H1 (cell line): ENCODE measurements around the gene TBKBP1. TPM values are rescaled to one million over a fixed set of nuclear protein-coding genes. Genes with fewer than 3 reads are reported as not detected.

Experiments used
- CTCF ChIA-PET: fragments of 300-600 bp; sonication (Branson Sonifier 250); formaldehyde crosslinking; loops from one replicate; lab custom pipeline; 2021; ENCODE audit not compliant: partially characterized antibody; lab: Charles Lee
- POLR2A ChIA-PET: fragments of 300-600 bp; sonication (Branson Sonifier 250); formaldehyde crosslinking; loops from one replicate; lab custom pipeline; 2021; ENCODE audit warnings: inconsistent platforms; ENCODE audit not compliant: partially characterized antibody; lab: Charles Lee
- DNase-seq, 2 experiments: peaks; one replicate each; pipeline versions ENCODE4 v3.0.0 to v3.0.0-alpha.2; 2010 to 2022; ENCODE audit warnings: low spot score in 2 of 2, low read depth in 1 of 2, mixed read lengths in 1 of 2
- FAIRE-seq: peaks from 2 replicates; lab custom pipeline; 2011; peaks lifted over from hg19 to GRCh38; lab: Jason Lieb, UNC
- H2AFZ ChIP-seq: 2 replicates; pipeline ENCODE4 v1.8.1; 2012; ENCODE audit warnings: low read length, inconsistent platforms
- H2AK5ac ChIP-seq: 2 replicates; pipeline ENCODE4 v1.6.1; 2013; ENCODE audit warnings: low read depth, low read length
- H2BK120ac ChIP-seq: replicated peaks from 2 replicates; pipeline ENCODE3; 2013; ENCODE audit warnings: low read depth, low read length, inconsistent platforms
- H2BK12ac ChIP-seq: 2 replicates; pipeline ENCODE4 v1.6.1; 2013; ENCODE audit warnings: low read depth, low read length
- H2BK15ac ChIP-seq: 2 replicates; pipeline ENCODE4 v1.6.1; 2013; ENCODE audit warnings: low read length
- H2BK20ac ChIP-seq: 2 replicates; pipeline ENCODE4 v1.6.1; 2013; ENCODE audit warnings: low read length
- H2BK5ac ChIP-seq: 2 replicates; pipeline ENCODE4 v1.6.1; 2013; ENCODE audit warnings: low read depth, low read length
- H3K14ac ChIP-seq: 2 replicates; pipeline ENCODE4 v1.6.1; 2013; ENCODE audit warnings: inconsistent platforms; ENCODE audit not compliant: insufficient read length
- H3K18ac ChIP-seq: 2 replicates; pipeline ENCODE4 v1.6.1; 2013; ENCODE audit warnings: low read length; ENCODE audit errors: extremely low read depth
- H3K23ac ChIP-seq: 2 replicates; pipeline ENCODE4 v1.6.1; 2013; ENCODE audit warnings: inconsistent platforms; ENCODE audit not compliant: insufficient read length
- H3K23me2 ChIP-seq: 2 replicates; pipeline ENCODE4 v1.6.1; 2013; ENCODE audit warnings: low read depth, low read length
- H3K27ac ChIP-seq: 2 replicates; pipeline ENCODE4 v1.6.1; 2011; ENCODE audit warnings: low read depth, low read length, inconsistent platforms
- H3K27me3 ChIP-seq, 4 experiments: replicated peaks in 1 of 4; 1 replicate in 1 of 4; 2 replicates in 3 of 4; pipeline versions ENCODE4 v1.6.1 to v1.8.1; 2011 to 2013; ENCODE audit warnings: low read length in 3 of 4, mild to moderate bottlenecking in 3 of 4, inconsistent platforms in 2 of 4, mixed read lengths in 2 of 4, moderate library complexity in 1 of 4; ENCODE audit not compliant: control insufficient read depth in 3 of 4, insufficient read depth in 3 of 4; ENCODE audit errors: extremely low read depth in 1 of 4
- H3K36me3 ChIP-seq, 4 experiments: 2 replicates each; pipeline versions ENCODE4 v1.6.1 to v1.8.1; 2011 to 2013; ENCODE audit warnings: mild to moderate bottlenecking in 4 of 4, low read length in 3 of 4, moderate library complexity in 2 of 4, control low read depth in 1 of 4, inconsistent platforms in 1 of 4; ENCODE audit not compliant: insufficient read depth in 4 of 4, control insufficient read depth in 2 of 4
- H3K4ac ChIP-seq: replicated peaks from 2 replicates; pipeline ENCODE3; 2013; ENCODE audit warnings: low read length, low read depth, mixed read lengths, inconsistent platforms; ENCODE audit not compliant: insufficient read length
- H3K4me1 ChIP-seq, 4 experiments: replicated peaks in 1 of 4; 1 replicate in 1 of 4; 2 replicates in 3 of 4; pipeline versions ENCODE4 v1.6.1 to v1.8.1; 2011 to 2013; ENCODE audit warnings: low read length in 3 of 4, inconsistent platforms in 2 of 4, mixed read lengths in 1 of 4; ENCODE audit not compliant: insufficient read depth in 4 of 4, control insufficient read depth in 3 of 4
- H3K4me2 ChIP-seq, 2 experiments: 2 replicates each; pipeline versions ENCODE4 v1.6.1 to v1.8.1; 2011 to 2013; ENCODE audit warnings: low read depth in 2 of 2, low read length in 2 of 2, control low read depth in 1 of 2, inconsistent platforms in 1 of 2, mild to moderate bottlenecking in 1 of 2; ENCODE audit not compliant: insufficient read depth in 1 of 2
- H3K4me3 ChIP-seq, 4 experiments: fragments of 200-600, 300-600 bp in 1 of 4; sonication (generic), shearing (Covaris generic), sonication (Bioruptor Twin) in 1 of 4; 2 replicates each; pipeline versions ENCODE4 v1.5.1 to v1.8.1; 2011 to 2016; ENCODE audit warnings: low read length in 4 of 4, low read depth in 3 of 4, control low read depth in 2 of 4, inconsistent platforms in 2 of 4, mild to moderate bottlenecking in 2 of 4, mixed read lengths in 1 of 4, moderate library complexity in 1 of 4; ENCODE audit not compliant: insufficient read depth in 2 of 4; ENCODE audit errors: extremely low read depth in 1 of 4
- H3K56ac ChIP-seq: replicated peaks from 2 replicates; pipeline ENCODE3; 2013; ENCODE audit warnings: low read depth, mild to moderate bottlenecking, mixed read lengths, low read length, inconsistent platforms; ENCODE audit not compliant: insufficient read length
- H3K79me1 ChIP-seq: 2 replicates; pipeline ENCODE4 v1.6.1; 2013; ENCODE audit warnings: low read depth, low read length, control low read depth
- H3K79me2 ChIP-seq, 2 experiments: 2 replicates each; pipeline versions ENCODE4 v1.6.1 to v1.8.1; 2012 to 2013; ENCODE audit warnings: low read length in 2 of 2, mild to moderate bottlenecking in 2 of 2, inconsistent platforms in 1 of 2; ENCODE audit not compliant: insufficient read depth in 2 of 2, control insufficient read depth in 1 of 2
- H3K9ac ChIP-seq, 4 experiments: replicated peaks in 1 of 4; 1 replicate in 1 of 4; 2 replicates in 3 of 4; pipeline versions ENCODE4 v1.6.1 to v1.8.1; 2011 to 2013; ENCODE audit warnings: low read depth in 3 of 4, low read length in 3 of 4, control low read depth in 2 of 4, mild to moderate bottlenecking in 2 of 4, moderate library complexity in 2 of 4, inconsistent platforms in 1 of 4; ENCODE audit errors: extremely low read depth in 1 of 4
- H3K9me3 ChIP-seq, 2 experiments: 2 replicates each; pipeline versions ENCODE4 v1.6.1 to v1.8.1; 2012 to 2013; ENCODE audit warnings: mild to moderate bottlenecking in 2 of 2, moderate library complexity in 2 of 2, control low read depth in 1 of 2, inconsistent platforms in 1 of 2, low read depth in 1 of 2, low read length in 1 of 2, mixed read lengths in 1 of 2; ENCODE audit not compliant: insufficient read depth in 2 of 2
- H4K20me1 ChIP-seq, 2 experiments: replicated peaks in 1 of 2; 2 replicates each; pipeline versions ENCODE3 to v1.8.1; 2011 to 2013; ENCODE audit warnings: inconsistent platforms in 2 of 2, low read length in 2 of 2, mild to moderate bottlenecking in 1 of 2; ENCODE audit not compliant: insufficient read depth in 2 of 2, control insufficient read depth in 1 of 2
- H4K5ac ChIP-seq: 2 replicates; pipeline ENCODE4 v1.6.1; 2013; ENCODE audit warnings: low read length, low read depth, mixed read lengths, inconsistent platforms; ENCODE audit not compliant: insufficient read length
- H4K8ac ChIP-seq: 2 replicates; pipeline ENCODE4 v1.8.0; 2013; ENCODE audit warnings: mild to moderate bottlenecking, moderate library complexity, low read length, inconsistent platforms; ENCODE audit not compliant: insufficient read depth; ENCODE audit errors: extremely low read depth
- H4K91ac ChIP-seq: replicated peaks from 2 replicates; pipeline ENCODE3; 2013; ENCODE audit warnings: low read length, mixed read lengths, inconsistent platforms; ENCODE audit not compliant: insufficient read length
- ATF2 ChIP-seq: IDR thresholded peaks from 2 replicates; pipeline ENCODE4 v1.6.1; 2012; ENCODE audit warnings: low read length, inconsistent platforms
- CBX8 ChIP-seq: fragments of 300-800, 300-1000 bp; sonication (generic); IDR thresholded peaks from 2 replicates; pipeline ENCODE4 v1.7.1; 2016; ENCODE audit warnings: low read depth, low read length, borderline replicate concordance
- E2F6 ChIP-seq: IDR thresholded peaks from 2 replicates; pipeline ENCODE4 v1.6.1; 2012; ENCODE audit warnings: inconsistent platforms
- FOSL1 ChIP-seq: IDR thresholded peaks from 2 replicates; pipeline ENCODE4 v1.6.1; 2011; ENCODE audit warnings: mild to moderate bottlenecking, low read depth, low read length, moderate library complexity; ENCODE audit not compliant: insufficient read depth
- NANOG ChIP-seq: IDR thresholded peaks from 2 replicates; pipeline ENCODE4 v1.6.1; 2011; ENCODE audit warnings: low read length, low read depth, mild to moderate bottlenecking, inconsistent platforms; ENCODE audit not compliant: insufficient read depth, poor library complexity, severe bottlenecking
- POU5F1 ChIP-seq: IDR thresholded peaks from 2 replicates; pipeline ENCODE4 v1.6.1; 2011; ENCODE audit warnings: low read depth, mild to moderate bottlenecking, low read length, moderate library complexity
- TEAD4 ChIP-seq: IDR thresholded peaks from 2 replicates; pipeline ENCODE4 v1.6.1; 2012; ENCODE audit warnings: low read depth, low read length, inconsistent platforms, mixed read lengths
- YY1 ChIP-seq: IDR thresholded peaks from 2 replicates; pipeline ENCODE4 v1.6.1; 2011; ENCODE audit warnings: low read depth, mild to moderate bottlenecking, low read length
- WGBS, 2 experiments: shearing (Covaris generic) in 1 of 2; methylation state at CpG; one replicate each; pipeline versions ENCODE4 v1.1.6 to v1.1.7; 2013 to 2015; ENCODE audit warnings: low lambda C conversion rate in 2 of 2, mixed read lengths in 2 of 2, inconsistent platforms in 1 of 2, low coverage in 1 of 2, missing lambda C conversion rate in 1 of 2; ENCODE audit not compliant: insufficient replicate concordance in 2 of 2, insufficient coverage in 1 of 2, insufficient read length in 1 of 2; ENCODE audit errors: extremely low coverage in 1 of 2, missing lambda C conversion rate in 1 of 2; 5-methylcytosine and 5-hydroxymethylcytosine counted together
- polyA plus RNA-seq, 7 experiments: library from polyadenylated mRNA; depleted of rRNA in 3 of 7; stranded (reverse) in 5 of 7; unstranded in 2 of 7; fragments of >200 nt in 5 of 7; fragments of 200-250 nt in 2 of 7; gene quantifications; 1 replicate in 5 of 7; 2 replicates in 1 of 7; 4 replicates in 1 of 7; pipeline versions ENCODE4 v1.2.1 to v1.2.3, GENCODE V29; 2011 to 2013; ENCODE audit warnings: missing spikeins in 2 of 7, mixed read lengths in 2 of 7
- total RNA-seq: library from RNA; stranded (reverse); fragmentation: NEBNext Ultra II Directional; extraction: Animal tissue kit (Norgen Biotek cat#: 25700); gene quantifications from 2 replicates; pipeline ENCODE4 v1.2.1, GENCODE V29; 2021

Gene TBKBP1
- total and polyA plus RNA-seq, 2 of the 8 experiments (the other 6 are each of a cell fraction or from before 2014, with no cell fraction given) = 6.3 to 15.1 TPM

GRCh38 chr17:47685556-47686275 lies 8.2 kb upstream of the TBKBP1 start:
- Histone ChIP-seq H3K14ac (no peak overlapping the region), H3K27me3 (no peaks in the 10 kb centered on the region), H4K20me1 (peaks cover 0 to 2% of the 10 kb centered on the region in 2 experiments), H2BK20ac (no peak overlapping the region), H4K5ac (no peak overlapping the region), H3K9ac (no peak overlapping the region), H3K36me3 (peaks cover 17 to 47% (median 29%) of the 10 kb centered on the region in 4 experiments), H3K79me2 (no peaks in the 10 kb centered on the region), H3K4ac (no peak overlapping the region), H4K91ac (no peak overlapping the region), H3K9me3 (no peaks in the 10 kb centered on the region), H3K4me2 (no peak overlapping the region), H2BK120ac (no peak overlapping the region), H2AK5ac (no peak overlapping the region), H3K4me1 (peaks cover 3 to 11% (median 6%) of the 10 kb centered on the region in 4 experiments; a peak in 5 of 7 replicates), H3K23me2 (no peaks in the 10 kb centered on the region), H2BK15ac (no peak overlapping the region), H3K56ac (no peak overlapping the region), H3K4me3 (no peak overlapping the region), H3K18ac (no peak overlapping the region), H2AFZ (no peak overlapping the region), H2BK5ac (no peak overlapping the region), H3K23ac (no peak overlapping the region), H3K27ac (no peak overlapping the region), H2BK12ac (no peak overlapping the region), H3K79me1 (no peaks in the 10 kb centered on the region), H4K8ac (no peak overlapping the region)
- FAIRE-seq (no peak), DNase-seq (no peak)
- 89% methylated on average over 4 of the region's 4 CpGs; no CpG with 5 or more reads in 1 of the 2 experiments for WGBS, 2 experiments
- POLR2A ChIA-PET = interaction anchor here (0.9 to 46.3 kb wide), 4 partner anchors 4 to 146 kb away, joined by 3 to 1575 read pairs (median 789); partner anchors contain the start of genes KPNB1, LRRC46, MRPL10 and TBKBP1
- CTCF ChIA-PET = no interaction called here
- TF ChIP-seq NANOG (no peak), YY1 (no peak), FOSL1 (no peak), TEAD4 (no peak), E2F6 (no peak), ATF2 (no peak), POU5F1 (no peak), CBX8 (no peak)
